ENCODE measurements around the gene SYNDIG1.

The SYNDIG1 gene

DNA sequence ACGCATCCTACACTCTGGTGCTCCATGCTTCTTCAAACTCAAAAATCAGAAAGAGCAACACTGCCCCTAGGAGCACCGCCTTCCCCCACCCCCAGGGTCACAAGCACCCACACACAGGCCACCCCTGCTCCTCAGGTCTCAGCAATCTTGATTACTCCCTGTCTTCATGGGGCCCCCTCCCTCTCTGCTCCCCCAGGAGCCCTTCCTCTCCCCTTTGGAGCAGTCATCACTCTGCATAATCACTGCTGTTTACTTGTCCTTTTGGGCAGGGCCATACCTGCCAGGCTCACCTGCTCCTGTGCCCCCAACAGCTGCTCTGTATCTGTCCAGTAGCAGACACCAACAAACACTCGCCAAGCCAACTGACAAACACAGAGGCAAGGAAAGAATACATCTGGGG, 7.6 kb upstream of the SYNDIG1 start:
- TF ChIP-seq, protein P1, sequence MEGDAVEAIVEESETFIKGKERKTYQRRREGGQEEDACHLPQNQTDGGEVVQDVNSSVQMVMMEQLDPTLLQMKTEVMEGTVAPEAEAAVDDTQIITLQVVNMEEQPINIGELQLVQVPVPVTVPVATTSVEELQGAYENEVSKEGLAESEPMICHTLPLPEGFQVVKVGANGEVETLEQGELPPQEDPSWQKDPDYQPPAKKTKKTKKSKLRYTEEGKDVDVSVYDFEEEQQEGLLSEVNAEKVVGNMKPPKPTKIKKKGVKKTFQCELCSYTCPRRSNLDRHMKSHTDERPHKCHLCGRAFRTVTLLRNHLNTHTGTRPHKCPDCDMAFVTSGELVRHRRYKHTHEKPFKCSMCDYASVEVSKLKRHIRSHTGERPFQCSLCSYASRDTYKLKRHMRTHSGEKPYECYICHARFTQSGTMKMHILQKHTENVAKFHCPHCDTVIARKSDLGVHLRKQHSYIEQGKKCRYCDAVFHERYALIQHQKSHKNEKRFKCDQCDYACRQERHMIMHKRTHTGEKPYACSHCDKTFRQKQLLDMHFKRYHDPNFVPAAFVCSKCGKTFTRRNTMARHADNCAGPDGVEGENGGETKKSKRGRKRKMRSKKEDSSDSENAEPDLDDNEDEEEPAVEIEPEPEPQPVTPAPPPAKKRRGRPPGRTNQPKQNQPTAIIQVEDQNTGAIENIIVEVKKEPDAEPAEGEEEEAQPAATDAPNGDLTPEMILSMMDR (IDR thresholded peaks at IDR 0.05; ENCODE audit: insufficient read depth, missing control alignments), result no peak
- no peak for FAIRE-seq
- no peak for DNase-seq (ENCODE audit: insufficient read length, low spot score)

DNA sequence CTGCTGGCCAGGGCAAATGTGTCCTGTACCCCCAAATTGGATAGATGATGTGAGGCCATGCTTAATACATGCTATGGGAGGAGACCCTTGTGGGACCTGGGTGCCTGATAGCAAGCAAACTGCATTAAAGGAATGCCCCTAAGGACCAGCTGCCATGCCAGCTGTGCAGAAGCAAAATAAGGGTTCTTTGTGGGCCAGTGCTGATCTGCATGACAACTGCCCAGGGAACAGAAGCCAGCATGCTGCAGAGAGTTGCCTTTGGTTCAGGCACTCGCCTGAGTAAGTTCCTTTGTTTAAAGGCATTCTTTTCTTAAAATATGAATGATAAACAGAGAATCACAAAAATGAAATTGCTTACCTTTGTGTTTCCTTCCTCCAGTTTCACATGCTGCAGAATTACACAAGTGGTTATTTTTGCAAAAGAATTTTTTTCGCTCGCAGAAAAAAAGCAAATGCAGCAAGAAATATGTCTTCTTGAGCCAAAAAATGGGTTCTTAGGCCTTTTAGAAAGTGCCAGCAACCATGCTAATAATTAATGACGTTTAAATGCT, 6.9 kb upstream of the SYNDIG1 start:
- TF ChIP-seq, protein P1 (IDR thresholded peaks at IDR 0.05; ENCODE audit: insufficient read depth, missing control alignments), result no peak
- DNase-seq (ENCODE audit: insufficient read length, low spot score), result no peak
- no peak for FAIRE-seq

DNA sequence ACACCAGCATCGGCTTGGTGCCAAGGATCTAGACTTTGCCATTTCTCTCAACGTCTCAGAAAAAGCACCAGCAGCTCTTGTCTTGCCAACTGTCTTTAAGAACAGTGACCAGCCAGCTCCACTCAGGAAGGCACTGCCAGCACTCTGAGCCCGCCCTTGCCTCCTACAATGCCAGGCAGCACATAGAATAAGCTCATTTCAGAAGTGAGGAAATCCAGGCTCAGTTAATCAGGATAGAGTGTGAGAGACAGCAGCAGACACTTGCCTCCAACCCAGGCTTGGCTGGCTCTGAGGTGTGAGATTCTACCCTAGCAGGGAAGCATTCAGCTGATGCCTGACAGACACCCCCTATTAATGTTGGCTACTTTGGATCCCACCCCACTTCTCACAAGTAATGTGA, 4.3 kb upstream of the SYNDIG1 start:
- TF ChIP-seq, protein P1 (IDR thresholded peaks at IDR 0.05; ENCODE audit: insufficient read depth, missing control alignments), result no peak
- DNase-seq (ENCODE audit: insufficient read length, low spot score) (no peak), FAIRE-seq (no peak)

DNA sequence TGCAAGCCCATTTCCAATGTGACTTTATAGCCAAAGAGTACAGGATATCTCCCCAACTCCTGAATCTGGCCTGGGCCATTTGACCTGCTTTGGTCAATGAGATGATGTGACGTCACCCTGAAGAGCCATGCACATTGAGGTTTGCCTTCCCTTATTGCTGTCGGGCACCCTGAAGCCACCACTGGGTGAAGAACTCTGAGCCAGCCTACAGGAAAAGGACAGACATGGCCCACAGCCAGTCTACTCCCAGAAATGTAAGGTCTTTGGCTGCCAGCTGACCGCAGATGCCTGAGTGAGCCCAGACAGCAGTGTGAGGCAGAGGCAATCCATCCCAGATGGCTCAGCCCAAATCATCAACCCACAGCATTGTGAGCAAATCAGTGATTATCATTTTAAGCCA, 3.7 kb upstream of the SYNDIG1 start:
- TF ChIP-seq, protein P1 (IDR thresholded peaks at IDR 0.05; ENCODE audit: insufficient read depth, missing control alignments), result no peak
- FAIRE-seq, result no peak
- DNase-seq (ENCODE audit: insufficient read length, low spot score), result no peak

DNA sequence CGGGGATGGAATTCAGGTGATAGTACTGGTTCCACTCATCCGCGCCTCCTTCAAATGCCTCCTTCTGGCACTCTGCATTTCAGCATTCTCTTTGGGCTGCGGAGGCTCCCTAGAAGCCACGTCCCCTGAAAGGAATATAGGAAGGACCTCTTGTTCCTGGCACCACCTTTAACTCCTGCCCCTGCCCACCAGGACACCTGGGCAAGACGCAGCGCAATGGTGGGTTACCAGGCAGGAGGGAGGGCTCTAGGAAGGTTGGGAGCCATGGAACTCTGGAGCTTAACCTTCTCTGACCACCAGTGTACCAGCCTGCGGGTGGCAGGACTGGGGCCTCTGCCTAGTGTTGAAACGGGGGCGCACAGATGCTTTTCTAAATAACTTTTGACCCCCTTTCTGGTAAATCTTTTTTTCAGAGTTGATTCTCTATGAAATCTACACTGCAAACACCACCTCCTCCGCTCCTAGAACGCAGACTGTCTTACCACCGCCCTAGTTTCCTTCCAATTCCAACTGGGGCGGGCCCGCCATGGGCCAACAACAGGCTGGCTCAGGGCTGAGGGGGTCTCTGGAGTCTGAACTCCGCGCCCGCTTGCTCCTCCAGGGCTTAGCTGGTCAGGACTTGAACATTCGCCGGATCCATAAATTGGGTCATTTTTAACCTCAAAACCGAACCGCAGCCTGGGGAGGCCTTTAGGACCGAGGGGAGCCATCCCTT, 871 bp upstream of the SYNDIG1 start:
- DNase-seq (ENCODE audit: insufficient read length, low spot score) (no peak), FAIRE-seq (no peak)
- TF ChIP-seq, protein P1 (IDR thresholded peaks at IDR 0.05; ENCODE audit: insufficient read depth, missing control alignments), result no peak

DNA sequence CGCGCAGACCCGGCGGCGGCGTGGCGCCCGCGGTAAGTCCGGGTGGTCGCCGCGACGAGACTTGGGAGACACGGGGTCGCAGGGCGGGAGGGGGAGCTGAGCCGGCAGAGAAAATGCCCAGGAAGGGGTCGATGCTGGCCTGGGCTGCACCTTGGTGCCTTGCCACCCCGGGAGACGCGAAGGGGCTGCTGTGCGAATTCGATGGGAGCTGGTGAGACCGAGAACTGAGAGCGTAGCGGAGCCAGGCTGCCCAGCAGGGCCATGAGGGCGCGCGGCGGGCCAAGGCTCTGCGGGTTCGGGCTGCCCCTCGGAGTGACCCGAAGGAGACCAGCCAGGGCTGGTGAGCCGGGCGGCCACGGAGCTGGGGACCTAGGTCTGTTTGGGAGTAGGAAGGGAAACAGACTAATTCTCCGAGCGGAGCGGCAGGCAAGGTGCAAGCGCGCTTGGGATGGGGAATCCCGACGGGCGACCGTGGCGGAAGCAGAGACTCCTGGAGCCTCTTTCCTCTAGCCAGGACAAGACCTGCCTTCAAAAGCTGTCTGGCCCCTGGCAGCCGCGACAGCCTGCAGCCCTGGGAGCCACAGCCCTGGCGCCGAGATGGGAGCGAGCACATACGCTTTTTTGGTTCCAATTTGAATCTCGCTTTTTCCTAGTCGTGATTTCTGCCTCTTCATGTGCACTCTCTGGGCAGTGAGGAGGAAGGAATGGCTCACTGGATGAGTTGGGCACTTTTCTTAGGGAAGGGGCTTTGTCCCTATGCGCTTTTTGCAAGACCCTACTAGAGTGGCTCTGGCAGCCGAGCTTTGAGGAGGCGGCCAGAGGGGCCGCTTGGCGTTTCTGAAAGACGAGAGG, 691 bp downstream of the SYNDIG1 start:
- DNase-seq (ENCODE audit: insufficient read length, low spot score) (no peak), FAIRE-seq (no peak)
- TF ChIP-seq, protein P1 (IDR thresholded peaks at IDR 0.05; ENCODE audit: insufficient read depth, missing control alignments), result no peak

Data from D721Med (cell line).